ENCODE results near the gene CD3E.

The CD3E gene

GRCh38 chr11:118325283-118325682 is 20.8 kb downstream of the CD3E start:
- no peak overlapping the region for H3K27ac ChIP-seq (ENCODE audit: low read length)
- H3F3A ChIP-seq (ENCODE audit: insufficient read depth, low read length) = no peaks in the 10 kb centered on the region
- no peak for TF ChIP-seq EZH2phosphoT487 (IDR thresholded peaks at IDR 0.05; ENCODE audit: low read length)
- no peak for TF ChIP-seq EZH2 (optimal IDR thresholded peaks at IDR 0.05; ENCODE audit: low read depth, low read length)
- no peaks in the 10 kb centered on the region for H4K20me1 ChIP-seq (ENCODE audit: insufficient read depth, low read length)
- DNase-seq = no peak
- H2AFZ ChIP-seq (ENCODE audit: low read length) = no peak overlapping the region
- H3K9me3 ChIP-seq (replicated peaks; ENCODE audit: insufficient read depth, low read length) = no peaks in the 10 kb centered on the region
- H3K36me3 ChIP-seq (replicated peaks; ENCODE audit: insufficient read depth, low read length) = no peaks in the 10 kb centered on the region
- no peaks in the 10 kb centered on the region for H3K79me2 ChIP-seq (ENCODE audit: low read length)
- H3K4me1 ChIP-seq (ENCODE audit: low read length) = no peaks in the 10 kb centered on the region
- H3K9ac ChIP-seq (ENCODE audit: low read length) = no peak overlapping the region
- no peaks in the 10 kb centered on the region for H3K27me3 ChIP-seq (replicated peaks; ENCODE audit: insufficient read depth, low read length)
- no peak overlapping the region for H3K4me2 ChIP-seq (ENCODE audit: low read depth, low read length)
- no peak overlapping the region for H3K4me3 ChIP-seq (ENCODE audit: low read length)
- no peaks in the 10 kb centered on the region for H3K9me2 ChIP-seq (replicated peaks; ENCODE audit: insufficient read depth, low read length)

- H3K27ac ChIP-seq (ENCODE audit: low read length) = no peak overlapping the region
- H3F3A ChIP-seq (ENCODE audit: insufficient read depth, low read length) = no peaks in the 10 kb centered on the region
- TF ChIP-seq EZH2 (optimal IDR thresholded peaks at IDR 0.05; ENCODE audit: low read depth, low read length) (no peak), EZH2phosphoT487 (IDR thresholded peaks at IDR 0.05; ENCODE audit: low read length) (no peak)
- TF ChIP-seq, protein P1, sequence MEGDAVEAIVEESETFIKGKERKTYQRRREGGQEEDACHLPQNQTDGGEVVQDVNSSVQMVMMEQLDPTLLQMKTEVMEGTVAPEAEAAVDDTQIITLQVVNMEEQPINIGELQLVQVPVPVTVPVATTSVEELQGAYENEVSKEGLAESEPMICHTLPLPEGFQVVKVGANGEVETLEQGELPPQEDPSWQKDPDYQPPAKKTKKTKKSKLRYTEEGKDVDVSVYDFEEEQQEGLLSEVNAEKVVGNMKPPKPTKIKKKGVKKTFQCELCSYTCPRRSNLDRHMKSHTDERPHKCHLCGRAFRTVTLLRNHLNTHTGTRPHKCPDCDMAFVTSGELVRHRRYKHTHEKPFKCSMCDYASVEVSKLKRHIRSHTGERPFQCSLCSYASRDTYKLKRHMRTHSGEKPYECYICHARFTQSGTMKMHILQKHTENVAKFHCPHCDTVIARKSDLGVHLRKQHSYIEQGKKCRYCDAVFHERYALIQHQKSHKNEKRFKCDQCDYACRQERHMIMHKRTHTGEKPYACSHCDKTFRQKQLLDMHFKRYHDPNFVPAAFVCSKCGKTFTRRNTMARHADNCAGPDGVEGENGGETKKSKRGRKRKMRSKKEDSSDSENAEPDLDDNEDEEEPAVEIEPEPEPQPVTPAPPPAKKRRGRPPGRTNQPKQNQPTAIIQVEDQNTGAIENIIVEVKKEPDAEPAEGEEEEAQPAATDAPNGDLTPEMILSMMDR (IDR thresholded peaks at IDR 0.05; ENCODE audit: low read length) = no peak
- H3K36me3 ChIP-seq (replicated peaks; ENCODE audit: insufficient read depth, low read length) = no peaks in the 10 kb centered on the region
- H3K4me1 ChIP-seq (ENCODE audit: low read length) = no peaks in the 10 kb centered on the region
- no peak overlapping the region for H2AFZ ChIP-seq (ENCODE audit: low read length)
- no peak for DNase-seq
- H3K4me3 ChIP-seq (ENCODE audit: low read length) = no peak overlapping the region
- no peaks in the 10 kb centered on the region for H3K27me3 ChIP-seq (replicated peaks; ENCODE audit: insufficient read depth, low read length)
- no peak overlapping the region for H3K9ac ChIP-seq (ENCODE audit: low read length)
- H3K4me2 ChIP-seq (ENCODE audit: low read depth, low read length) = no peak overlapping the region
- H3K9me2 ChIP-seq (replicated peaks; ENCODE audit: insufficient read depth, low read length) = no peaks in the 10 kb centered on the region
- H4K20me1 ChIP-seq (ENCODE audit: insufficient read depth, low read length) = no peaks in the 10 kb centered on the region
- H3K79me2 ChIP-seq (ENCODE audit: low read length) = no peaks in the 10 kb centered on the region
- H3K9me3 ChIP-seq (replicated peaks; ENCODE audit: insufficient read depth, low read length) = no peaks in the 10 kb centered on the region
Observed at GRCh38 chr11:118328745-118329144, 24.2 kb downstream of the CD3E start.

GRCh38 chr11:118334745-118335144 is 30.2 kb downstream of the CD3E start:
- Histone ChIP-seq H3K4me3 (ENCODE audit: low read length) (no peak overlapping the region), H3F3A (ENCODE audit: insufficient read depth, low read length) (no peaks in the 10 kb centered on the region), H3K27ac (ENCODE audit: low read length) (no peak overlapping the region), H3K4me2 (ENCODE audit: low read depth, low read length) (no peak overlapping the region), H3K27me3 (replicated peaks; ENCODE audit: insufficient read depth, low read length) (no peaks in the 10 kb centered on the region), H3K79me2 (ENCODE audit: low read length) (no peaks in the 10 kb centered on the region), H3K9ac (ENCODE audit: low read length) (no peak overlapping the region), H3K36me3 (replicated peaks; ENCODE audit: insufficient read depth, low read length) (no peaks in the 10 kb centered on the region), H3K9me2 (replicated peaks; ENCODE audit: insufficient read depth, low read length) (no peaks in the 10 kb centered on the region), H3K9me3 (replicated peaks; ENCODE audit: insufficient read depth, low read length) (no peaks in the 10 kb centered on the region), H4K20me1 (ENCODE audit: insufficient read depth, low read length) (no peaks in the 10 kb centered on the region), H3K4me1 (ENCODE audit: low read length) (no peaks in the 10 kb centered on the region), H2AFZ (ENCODE audit: low read length) (no peak overlapping the region)
- TF ChIP-seq, protein P1 (IDR thresholded peaks at IDR 0.05; ENCODE audit: low read length) = no peak
- TF ChIP-seq EZH2 (optimal IDR thresholded peaks at IDR 0.05; ENCODE audit: low read depth, low read length) (no peak), EZH2phosphoT487 (IDR thresholded peaks at IDR 0.05; ENCODE audit: low read length) (no peak)
- DNase-seq = no peak

DNA sequence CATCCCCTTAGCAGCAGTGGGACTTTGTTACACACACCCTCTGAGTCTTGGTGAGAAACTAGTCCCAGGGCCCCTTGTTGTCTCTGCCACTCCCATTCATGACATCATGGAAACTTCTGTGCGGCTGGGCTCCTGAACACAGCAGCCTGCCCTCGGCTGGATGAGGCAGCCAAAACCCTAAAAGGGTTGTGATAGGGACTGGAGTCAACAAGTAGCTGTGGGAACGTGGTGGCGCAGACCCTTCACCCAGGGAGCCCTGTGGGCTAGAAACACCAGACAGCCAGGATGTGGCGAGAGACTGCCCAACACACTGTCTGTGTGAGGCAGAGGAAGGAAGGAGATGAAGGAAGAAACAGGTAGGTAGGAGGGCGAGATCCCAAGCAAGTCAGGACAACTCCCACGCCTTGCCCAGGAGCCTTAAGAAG is 34.1 kb downstream of the CD3E start:
- H3K27ac ChIP-seq (ENCODE audit: low read length) = no peak overlapping the region
- TF ChIP-seq EZH2 (optimal IDR thresholded peaks at IDR 0.05; ENCODE audit: low read depth, low read length) (no peak), EZH2phosphoT487 (IDR thresholded peaks at IDR 0.05; ENCODE audit: low read length) (no peak)
- TF ChIP-seq, protein P1 (IDR thresholded peaks at IDR 0.05; ENCODE audit: low read length) = no peak
- H3K9me2 ChIP-seq (replicated peaks; ENCODE audit: insufficient read depth, low read length) = no peaks in the 10 kb centered on the region
- no peak overlapping the region for H3K4me3 ChIP-seq (ENCODE audit: low read length)
- no peaks in the 10 kb centered on the region for H4K20me1 ChIP-seq (ENCODE audit: insufficient read depth, low read length)
- no peaks in the 10 kb centered on the region for H3K27me3 ChIP-seq (replicated peaks; ENCODE audit: insufficient read depth, low read length)
- H3K9me3 ChIP-seq (replicated peaks; ENCODE audit: insufficient read depth, low read length) = no peaks in the 10 kb centered on the region
- H3F3A ChIP-seq (ENCODE audit: insufficient read depth, low read length) = no peaks in the 10 kb centered on the region
- no peak overlapping the region for H3K9ac ChIP-seq (ENCODE audit: low read length)
- H3K79me2 ChIP-seq (ENCODE audit: low read length) = no peaks in the 10 kb centered on the region
- no peak overlapping the region for H3K4me2 ChIP-seq (ENCODE audit: low read depth, low read length)
- no peaks in the 10 kb centered on the region for H3K4me1 ChIP-seq (ENCODE audit: low read length)
- no peaks in the 10 kb centered on the region for H3K36me3 ChIP-seq (replicated peaks; ENCODE audit: insufficient read depth, low read length)
- H2AFZ ChIP-seq (ENCODE audit: low read length) = no peak overlapping the region
- no peak for DNase-seq
